GM19240 (cell line): ENCODE results near the gene C5orf58.
"Not testable (repeated sequence)": the region's sequence is repeated elsewhere in the genome, so short reads cannot be mapped to it uniquely, and the experiment has no call there.

Experiments used
- DNase-seq: peaks from one replicate; pipeline ENCODE4 v3.0.0; 2011; ENCODE audit warnings: low spot score; ENCODE audit not compliant: insufficient read length

The C5orf58 gene

DNA sequence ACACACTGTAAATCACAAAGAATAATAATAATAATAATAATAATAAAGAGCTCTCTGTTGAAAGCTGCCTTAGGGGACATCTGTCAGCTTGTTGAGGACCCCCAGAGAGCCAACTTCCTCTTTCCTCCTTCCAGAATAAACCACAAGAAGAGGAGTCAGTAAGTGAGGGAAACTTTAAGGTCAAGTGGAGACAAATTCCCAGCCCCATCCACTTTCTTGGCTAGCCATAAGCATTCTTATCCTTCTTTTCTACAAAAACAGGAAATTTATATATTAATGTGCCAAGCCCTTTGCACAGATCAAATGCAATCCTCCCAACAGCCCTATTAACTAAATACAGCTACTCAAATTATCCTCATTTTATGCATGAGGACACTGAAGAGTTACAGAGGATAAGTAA is 9.4 kb upstream of the C5orf58 start:
- DNase-seq, result no peak

DNA sequence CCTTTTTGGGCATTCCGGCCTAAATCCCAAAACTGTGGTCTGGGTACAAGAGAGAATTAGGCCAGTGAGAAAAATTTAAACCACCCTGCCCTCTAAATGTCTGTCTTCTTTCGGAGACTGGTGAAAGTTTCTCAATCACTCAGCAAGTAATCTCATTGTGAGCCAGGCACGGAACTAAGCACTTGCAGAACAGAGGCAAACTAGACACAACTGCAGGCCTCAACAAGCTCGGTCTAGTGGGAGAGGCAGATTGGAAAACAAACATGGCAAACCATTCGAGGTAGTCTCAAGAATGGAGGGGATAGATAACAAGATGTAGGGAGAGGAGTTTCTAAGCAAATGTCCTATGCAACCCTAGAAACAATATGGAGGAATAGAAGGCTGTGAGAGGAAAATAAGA is 8.9 kb upstream of the C5orf58 start:
- DNase-seq, result no peak

DNA sequence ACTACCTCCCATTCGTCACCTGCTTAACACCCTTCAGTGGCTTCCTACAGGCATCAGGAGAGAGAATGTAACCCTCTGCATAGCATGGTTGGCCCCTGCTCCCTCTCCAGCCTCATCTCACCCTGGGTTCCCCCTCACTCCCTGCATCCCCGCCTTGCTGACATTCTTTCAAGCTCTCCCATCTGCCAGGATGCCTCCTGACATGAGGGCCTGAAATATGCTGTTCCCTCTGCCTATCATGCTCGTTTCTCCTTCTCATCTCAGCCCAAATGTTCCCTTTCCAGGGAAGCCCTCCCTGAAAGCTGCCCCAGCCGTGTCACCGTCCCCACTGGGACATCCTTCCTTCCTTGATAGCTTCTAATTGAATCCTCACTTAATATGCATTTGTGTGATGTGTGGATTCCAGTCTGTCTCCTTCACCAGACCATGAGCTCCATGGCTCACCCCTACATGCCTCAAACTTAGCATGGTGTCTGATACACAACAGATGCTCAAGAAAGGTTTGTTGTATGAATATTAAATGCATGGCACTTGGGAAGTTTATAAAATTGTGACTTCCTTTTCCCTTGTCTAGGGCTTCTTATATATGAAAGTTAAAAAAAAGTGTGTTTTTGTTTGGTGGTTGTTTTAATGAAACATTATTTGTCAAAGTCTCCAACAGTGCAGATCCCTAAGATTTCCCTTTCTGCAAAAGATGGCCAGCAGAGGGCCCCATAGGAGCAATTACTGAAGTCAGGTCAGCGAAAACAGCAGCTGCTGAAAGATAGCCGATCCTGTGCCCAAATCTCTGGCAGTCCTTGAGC is 7.3 kb upstream of the C5orf58 start:
- DNase-seq, result peak; percentile 53

DNA sequence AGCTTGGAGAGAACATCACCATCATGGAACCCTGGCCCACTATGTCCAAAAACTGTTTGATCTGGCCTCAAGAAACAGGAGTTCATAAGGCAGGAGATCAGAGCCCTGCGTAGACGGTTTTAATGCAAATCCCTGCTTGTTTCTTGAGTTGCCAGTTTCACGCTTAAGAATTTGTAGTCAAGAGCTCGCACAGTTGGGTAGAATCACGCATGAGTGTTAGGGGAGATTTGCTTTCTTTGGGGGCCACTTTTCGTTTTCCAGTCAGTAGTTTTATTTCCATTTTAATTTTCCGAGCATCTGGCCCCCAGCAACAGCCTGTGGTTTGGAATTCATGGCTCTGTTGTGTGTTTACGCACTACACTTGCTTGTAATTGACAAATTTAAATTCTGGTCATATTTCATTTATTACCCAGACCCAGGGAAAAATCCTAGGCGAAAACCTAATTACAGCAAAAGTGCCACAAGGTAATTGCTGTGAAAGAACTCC is 6.6 kb upstream of the C5orf58 start:
- no peak for DNase-seq

DNA sequence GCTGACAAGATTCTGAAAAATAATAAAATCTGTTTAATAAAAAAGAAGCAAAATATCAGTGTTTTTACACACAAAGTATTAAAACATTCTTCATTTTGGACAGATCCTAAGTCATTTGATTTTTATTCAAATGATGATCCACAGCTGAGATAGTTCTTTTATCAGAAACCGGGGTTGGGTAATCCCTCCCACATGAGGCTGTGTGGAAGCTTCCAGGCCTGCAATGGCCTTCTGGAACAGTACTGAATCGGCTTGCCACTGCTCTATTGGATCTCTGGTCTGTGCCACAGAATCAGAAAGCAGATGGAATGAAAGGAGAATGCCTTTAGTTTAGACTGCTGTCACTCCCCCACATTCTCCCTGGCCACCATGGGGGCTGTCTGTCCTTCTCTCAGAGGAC is 6.1 kb upstream of the C5orf58 start:
- DNase-seq, result no peak

DNA sequence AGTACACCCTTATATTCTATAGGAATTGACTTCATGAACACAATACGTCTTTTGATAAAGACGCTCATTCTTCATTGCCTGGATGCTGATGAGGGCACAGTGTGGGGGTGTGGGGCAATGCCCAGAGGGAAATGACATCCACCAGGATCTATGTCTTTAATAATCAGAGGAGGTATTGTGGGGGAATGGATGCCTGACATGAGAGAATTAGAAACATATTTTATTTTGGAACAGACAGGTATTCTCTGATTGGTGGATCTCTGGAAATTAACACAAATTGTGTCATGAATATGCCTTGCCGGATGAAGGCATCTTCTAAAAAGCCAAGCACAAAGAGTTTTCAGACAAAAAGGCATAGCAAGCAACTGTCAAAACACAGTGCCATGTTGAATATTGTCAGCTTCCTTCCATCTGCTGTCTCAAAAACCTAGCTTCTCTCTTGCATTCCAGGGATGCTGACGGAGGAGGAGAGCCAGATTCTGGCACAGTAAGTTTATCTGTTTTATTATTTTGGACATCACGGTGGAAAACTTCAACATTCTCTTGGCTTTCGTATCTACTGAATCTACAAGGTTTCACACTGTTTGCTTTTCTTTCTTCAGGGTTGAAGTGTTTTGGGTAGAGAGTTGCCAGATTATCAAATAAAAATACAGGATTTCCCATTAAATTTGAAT is 3.9 kb upstream of the C5orf58 start:
- no peak for DNase-seq

DNA sequence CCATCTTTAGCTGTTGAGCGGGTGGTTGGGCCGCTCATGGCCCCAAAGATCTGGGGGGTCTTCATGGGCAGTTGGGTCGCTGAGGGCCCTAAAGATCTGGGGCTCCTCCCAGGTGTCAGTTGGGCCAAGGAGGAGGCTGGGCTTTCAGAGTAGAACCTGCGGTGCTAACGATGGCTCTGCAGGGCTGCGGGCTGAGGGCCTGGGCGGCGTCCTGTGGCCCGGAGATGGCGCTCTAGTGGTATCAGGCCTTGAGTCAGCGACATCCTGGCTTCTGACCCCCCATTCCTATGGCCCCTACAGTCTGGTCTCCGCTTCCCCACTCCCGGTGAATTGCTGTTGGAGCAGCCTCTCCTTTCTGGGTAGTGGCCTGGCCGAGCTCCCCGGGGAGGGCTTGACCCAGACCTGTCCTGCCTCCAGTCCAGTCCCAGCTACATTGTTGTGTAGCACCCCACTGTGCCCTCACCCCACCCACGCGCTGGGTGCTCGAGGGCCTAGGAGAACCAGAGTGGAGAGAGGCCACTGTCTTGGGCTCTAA is 640 bp downstream of the C5orf58 start:
- no peak for DNase-seq

DNA sequence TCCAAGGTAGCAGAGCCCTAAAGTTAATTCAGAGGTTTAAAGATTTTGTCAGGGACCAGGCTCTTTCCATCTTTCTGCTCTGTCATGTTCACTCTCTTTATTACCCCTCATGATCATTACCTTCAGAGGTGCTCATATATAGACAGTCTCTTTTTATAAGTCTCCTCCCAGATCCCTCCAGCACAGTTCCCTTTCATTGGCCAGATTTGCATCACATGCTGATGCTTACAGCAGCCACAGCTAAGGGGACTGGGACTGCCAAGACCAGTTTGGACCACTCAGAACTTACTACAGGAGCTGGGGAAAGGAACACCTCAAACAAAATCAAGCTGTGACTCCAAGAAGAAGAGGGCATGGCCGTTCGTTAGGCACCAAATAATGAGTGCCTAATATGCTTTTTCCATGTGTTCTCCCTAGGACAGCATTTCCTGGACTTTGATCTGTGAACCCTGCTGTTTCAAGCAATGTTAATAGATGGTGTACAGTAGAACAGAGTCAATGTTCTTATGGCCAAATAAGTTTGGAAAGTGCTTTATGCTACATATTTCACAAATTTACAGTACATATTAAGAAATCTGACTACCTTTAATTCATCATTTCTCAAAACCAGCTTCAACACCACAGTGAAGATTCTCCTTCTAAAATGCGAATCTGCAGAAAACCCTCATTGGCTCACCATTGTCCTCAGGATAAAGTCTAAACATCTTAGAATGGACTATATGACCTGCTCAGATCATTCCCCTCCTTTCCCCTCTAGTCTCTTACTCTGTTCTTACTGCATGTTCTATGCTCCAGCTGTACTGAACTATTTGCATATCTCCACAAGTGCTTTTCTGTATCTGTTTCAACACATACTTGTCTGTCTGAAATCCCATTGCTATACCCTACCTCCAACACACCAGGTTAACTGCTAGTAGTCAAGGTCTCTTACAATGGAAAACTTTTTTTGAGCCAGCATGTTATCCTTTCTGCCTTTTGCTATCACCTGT is 3.4 kb downstream of the C5orf58 start:
- DNase-seq, result no peak

DNA sequence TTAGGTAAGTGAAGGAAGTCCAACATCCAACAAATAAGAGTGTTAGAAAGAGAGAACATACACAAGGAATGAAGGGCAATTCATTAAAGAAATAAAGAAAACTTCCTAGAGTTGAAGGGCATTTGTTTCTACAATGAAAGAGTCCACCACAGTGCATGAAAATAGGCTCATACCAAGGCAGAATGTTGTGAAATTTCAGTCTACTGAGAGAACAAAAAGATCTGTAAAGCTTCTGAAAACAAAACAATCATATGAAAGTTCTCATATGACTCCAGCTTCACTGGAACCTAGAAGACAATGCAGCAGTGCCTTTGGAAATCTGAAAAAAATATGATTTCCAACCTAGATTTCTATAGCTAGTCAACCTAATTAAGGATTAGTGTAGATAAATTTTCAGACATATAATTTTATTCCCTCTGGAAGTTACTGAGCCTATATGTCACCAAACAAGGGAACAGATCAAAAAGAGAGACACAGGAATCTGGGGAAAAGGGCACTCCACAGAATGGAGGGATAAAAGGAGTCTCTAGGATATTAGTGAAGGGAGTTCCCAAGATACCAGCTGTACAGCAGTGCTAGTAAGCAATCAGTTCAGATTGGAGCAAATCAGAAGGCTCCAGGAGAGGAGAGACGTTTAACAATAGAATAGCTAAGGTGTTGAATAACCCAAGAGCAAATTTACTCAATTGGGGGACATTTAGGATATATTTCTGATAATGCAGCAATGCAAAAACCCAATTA is 5.8 kb downstream of the C5orf58 start:
- no peak for DNase-seq

DNA sequence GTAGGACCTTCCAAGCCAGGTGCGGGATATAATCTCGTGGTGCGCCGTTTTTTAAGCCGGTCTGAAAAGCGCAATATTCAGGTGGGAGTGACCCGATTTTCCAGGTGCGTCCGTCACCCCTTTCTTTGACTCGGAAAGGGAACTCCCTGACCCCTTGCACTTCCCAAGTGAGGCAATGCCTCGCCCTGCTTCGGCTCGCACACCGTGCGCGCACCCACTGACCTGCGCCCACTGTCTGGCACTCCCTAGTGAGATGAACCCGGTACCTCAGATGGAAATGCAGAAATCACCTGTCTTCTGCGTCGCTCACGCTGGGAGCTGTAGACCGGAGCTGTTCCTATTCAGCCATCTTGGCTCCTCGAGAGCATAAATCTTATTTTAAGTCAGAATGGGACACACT is 12.7 kb downstream of the C5orf58 start:
- DNase-seq, result not testable (repeated sequence)

DNA sequence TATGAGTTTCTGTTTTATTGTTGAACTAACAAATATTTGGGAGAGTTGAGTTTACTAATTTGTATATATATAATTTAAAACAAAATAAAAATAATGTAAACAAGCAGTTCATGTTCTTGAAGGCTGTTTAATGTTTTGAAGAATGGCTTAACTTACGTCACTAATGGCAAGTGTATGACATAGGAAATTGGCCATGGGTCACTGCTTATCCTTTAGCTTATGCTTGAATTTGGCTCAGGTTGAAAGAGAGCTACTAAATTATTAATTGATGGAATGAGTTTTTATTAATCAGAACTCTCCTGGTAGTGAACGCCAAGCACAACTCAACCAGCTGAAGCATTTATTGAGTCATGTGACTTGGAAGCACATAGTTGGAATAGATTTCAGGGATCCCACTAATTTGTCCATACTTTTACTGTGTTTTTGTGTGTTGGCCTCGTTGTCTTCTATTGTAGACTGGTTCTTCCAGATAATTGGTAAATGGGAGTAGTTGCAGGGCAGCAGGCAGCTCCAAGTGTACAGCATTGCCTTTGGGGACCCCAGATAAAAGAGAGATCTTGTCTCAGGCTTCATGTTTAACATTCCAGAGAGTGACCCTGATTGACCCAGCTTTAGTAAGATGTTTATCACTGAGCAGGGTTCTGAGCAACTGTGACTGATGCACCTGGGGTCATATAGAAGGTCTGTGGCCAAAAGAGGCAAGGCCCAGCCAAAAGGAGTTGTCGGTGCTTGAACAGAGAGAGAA is 13.5 kb downstream of the C5orf58 start:
- DNase-seq, result no peak

DNA sequence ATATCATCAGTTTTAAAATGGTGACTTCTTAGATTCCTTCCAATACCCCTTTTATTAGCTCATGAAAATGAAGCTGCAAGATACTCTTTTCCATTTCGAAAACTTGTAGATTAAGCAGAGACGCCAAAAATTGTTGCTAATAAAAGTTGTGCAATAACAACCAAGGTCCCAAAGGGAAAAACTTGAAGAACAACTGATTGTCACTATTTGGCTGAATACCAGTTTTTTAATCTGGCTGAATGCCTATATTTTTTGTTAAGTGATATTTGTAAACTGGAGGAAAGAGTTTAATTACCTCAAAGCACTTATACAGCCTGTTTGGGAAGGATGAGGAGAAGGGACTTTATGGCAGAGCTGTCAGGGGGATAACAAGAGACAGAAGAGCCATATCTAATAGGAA is 14.6 kb downstream of the C5orf58 start:
- no peak for DNase-seq

DNA sequence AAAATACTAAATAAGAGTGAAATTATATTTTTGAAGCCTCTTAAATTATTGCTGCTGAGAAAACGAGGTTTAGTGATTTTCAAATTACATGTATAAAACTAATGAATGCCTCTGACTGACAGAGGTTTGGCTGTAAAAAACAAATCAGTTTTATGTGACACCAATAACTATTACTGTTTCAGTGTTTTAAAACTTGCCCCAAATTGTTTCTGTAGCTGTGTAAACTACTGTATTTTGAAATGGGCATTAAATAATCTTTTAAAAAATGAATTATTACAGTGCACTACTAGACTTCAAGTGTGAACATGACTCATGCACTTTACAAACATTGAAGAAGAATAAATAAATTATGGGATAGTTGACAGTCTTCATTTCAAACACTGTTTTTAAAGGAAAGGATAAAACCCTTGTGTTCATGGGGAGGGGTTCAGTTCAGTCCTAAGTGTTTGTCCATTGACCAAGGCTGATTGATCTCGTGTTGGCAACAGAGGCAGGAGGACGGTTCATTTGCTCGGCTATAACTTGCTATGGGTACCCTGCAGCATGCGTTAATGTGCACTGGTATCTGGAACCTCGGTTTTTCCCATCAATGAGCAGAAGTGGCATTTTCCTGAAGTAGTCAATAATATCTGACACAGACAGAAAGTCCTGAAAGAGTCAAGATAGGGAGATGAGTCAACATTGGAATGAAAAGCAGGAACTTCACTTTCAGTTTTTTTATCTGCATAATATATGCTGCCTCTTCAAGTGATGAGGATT is 15.6 kb downstream of the C5orf58 start:
- no peak for DNase-seq

DNA sequence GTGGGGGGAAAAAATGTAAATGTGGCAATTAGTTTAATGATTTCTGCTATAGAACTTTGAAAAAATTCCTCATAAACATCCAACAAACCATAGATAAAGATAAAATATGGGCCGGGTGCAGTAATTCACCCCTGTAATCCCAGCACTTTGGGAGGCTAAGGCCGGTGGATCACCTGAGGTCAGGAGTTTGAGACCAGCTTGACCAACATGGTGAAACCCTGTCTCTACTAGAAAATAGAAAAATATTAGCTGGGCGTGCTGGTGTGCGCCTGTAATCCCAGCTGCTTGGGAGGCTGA is 16.1 kb downstream of the C5orf58 start:
- DNase-seq, result not testable (repeated sequence)

DNA sequence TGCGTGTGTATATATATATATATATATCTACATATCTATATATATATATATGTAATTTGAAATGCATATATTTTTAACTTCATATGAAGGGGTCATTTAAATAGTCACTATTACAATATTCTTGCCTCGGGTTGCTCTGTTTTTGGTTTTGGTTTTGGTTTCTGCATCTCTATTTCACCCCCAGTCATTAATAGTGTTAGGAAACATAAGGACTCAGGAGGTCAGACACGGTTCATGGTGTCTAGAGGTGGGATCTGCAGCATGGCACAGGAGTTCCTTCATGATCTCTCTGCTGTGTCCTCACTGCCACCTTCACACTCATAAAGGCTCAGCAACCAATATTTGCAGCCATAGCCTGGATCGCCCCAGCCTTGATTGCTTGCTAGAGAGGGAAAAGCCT is 16.6 kb downstream of the C5orf58 start:
- no peak for DNase-seq

DNA sequence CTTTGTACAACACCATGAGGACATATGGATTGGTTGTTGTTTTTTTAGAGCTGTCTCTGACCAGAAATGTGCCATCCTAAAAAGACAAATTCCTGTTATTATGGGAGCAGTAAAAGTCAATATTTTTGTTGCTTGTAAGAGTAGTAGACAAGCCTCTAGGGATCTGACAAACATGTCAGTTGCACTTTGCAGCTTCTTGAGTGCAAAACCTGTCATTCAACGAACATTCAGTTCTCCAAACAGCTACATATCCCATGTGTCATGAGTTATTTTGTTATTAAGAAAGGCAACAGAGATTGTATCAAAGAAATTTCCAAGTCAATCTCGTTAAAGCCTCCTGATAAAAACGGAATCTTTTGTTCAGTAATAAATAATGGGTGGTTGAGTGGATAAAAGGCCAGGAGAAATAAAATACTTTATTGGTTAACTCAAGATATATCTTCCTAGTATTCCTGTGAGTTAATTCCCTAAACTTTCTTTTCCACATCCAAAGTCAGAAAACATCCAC is 18.1 kb downstream of the C5orf58 start:
- DNase-seq, result no peak

DNA sequence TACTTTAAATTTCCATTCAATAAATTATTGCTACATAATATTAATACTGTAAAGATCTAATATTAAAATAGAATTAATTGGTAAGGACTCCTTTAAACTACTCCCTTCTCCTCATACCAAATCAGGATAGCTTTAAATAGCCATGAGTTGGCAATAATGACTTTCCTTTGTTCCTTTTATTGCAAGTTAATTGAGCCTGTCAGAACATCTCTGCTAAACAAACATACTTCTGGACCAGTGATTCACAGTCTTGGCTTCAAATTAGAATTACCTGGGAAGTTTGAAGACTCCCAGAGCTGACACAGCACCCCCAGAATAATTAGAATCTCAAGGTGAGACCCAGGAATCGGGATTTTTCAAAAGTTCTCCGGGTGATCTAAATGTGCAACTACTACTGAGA is 18.7 kb downstream of the C5orf58 start:
- no peak for DNase-seq

DNA sequence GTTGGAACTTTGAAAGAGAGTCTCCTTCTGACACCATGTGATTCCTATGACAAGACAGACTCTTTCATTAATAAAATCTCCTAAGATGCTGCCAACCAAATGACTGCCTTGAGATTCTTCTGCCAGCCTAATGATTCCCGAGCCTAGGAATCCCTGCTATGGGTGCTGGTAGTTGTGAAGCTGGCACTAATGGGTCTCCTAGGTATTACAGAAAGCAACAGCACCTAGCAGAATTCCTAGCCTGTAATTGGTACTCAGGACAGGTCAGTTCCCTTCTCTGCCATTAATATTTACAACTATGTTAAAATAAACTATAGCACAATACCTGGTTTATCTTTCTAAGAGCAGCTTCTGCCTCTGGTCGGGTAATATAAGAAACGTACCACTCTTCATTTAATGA is 19.3 kb downstream of the C5orf58 start:
- no peak for DNase-seq

DNA sequence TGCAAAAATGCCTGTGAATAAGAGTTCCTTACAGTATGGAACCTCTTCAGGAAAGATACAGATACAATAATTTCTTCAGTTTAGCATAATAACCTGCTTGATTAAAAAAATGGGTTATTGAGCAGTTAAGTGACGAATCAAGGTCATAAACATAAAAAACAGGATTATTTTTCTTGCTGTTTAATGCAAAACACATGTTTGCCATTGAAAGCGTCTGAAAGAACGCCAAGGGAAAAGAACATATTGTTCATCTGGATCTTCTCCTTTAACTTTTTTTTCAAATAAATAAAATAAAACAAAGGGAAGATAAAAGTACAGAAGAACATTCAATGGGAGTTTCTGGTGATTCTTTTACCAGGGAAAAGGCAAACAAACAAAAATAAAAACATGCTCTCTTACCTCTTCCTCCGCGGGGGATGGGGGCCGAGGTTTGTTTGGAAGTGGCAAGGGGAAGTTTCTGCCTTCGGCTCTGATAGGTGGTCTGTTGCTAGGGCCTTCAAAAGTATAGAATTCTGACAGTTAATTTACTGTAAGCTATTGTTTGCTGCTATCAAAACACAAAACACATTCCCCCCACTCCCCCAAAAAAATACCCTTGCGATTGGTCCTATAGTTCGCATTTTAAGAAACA is 20.1 kb downstream of the C5orf58 start:
- no peak for DNase-seq
